ENCODE data around the gene MYO5A. TPM values are rescaled to one million over a fixed set of nuclear protein-coding genes. Genes with fewer than 3 reads are reported as not detected.
A peak's percentile ranks its signal among the peaks of the same experiment; 100 is the strongest.

MYO5A gene
- total RNA-seq, 1 experiment from 2014 or later: 21.8 TPM

DNA sequence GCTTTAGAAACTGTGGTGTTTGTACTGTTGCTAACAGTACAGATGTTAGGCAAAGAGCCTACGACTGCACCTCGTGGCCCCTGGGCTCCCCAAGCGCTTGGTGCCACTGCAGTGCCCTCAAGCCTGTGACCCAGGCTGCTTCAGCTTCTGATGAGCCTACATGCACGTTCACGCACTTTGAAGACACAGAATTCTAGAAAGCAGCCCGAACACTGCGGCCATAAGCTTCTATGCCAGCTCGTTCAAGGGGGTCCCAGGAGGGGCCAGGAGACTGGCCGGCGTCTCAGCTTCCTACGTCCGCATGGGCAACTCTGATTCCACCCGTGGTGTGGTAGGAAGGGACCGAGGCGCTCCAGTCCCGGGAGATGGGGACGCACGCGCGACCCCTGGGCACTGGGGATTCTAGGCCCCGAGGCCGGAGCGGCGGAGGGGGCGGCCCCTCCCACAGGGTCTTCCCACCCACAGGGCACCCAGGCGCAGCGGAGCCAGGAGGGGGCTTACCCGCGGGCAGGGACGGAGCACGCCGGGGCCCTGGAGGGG lies 233.7 kb downstream of the MYO5A start:
- Histone ChIP-seq H3K79me2 (ENCODE audit: insufficient read depth, low read length) (peaks cover 2% of the 10 kb centered on the region; the same call in 1 of the 2 replicates), H3K9me3 (ENCODE audit: control insufficient read depth, low read depth, low read length) (no peaks in the 10 kb centered on the region), H3K23me2 (ENCODE audit: insufficient read length, low read depth, low read length, poor library complexity, severe bottlenecking) (peaks cover 7% of the 10 kb centered on the region), H2BK15ac (ENCODE audit: low read depth, low read length) (no peak overlapping the region), H3K79me1 (ENCODE audit: insufficient read depth, low read depth, low read length, poor library complexity, severe bottlenecking) (no peaks in the 10 kb centered on the region), H3K27ac (ENCODE audit: insufficient read length, low read depth, low read length) (no peak overlapping the region), H2BK120ac (ENCODE audit: low read depth, low read length, poor library complexity, severe bottlenecking) (no peak overlapping the region), H3K56ac (ENCODE audit: insufficient read length, low read depth, low read length) (no peak overlapping the region), H4K5ac (ENCODE audit: insufficient read length, low read depth, low read length) (no peak overlapping the region), H4K8ac (replicated peaks; ENCODE audit: insufficient read length, low read depth, low read length) (no peak overlapping the region), H2BK20ac (ENCODE audit: low read depth, low read length, poor library complexity, severe bottlenecking) (no peak overlapping the region), H2AFZ (ENCODE audit: low read length) (no peak overlapping the region), H3K4me2 (ENCODE audit: insufficient read depth, insufficient read length, low read length) (peak overlapping the region; percentile 56), H2BK12ac (ENCODE audit: insufficient read length, low read depth, low read length) (no peak overlapping the region), H3K4me1 (ENCODE audit: insufficient read depth, low read length) (peaks cover under 1% of the 10 kb centered on the region; the same call in 1 of the 2 replicates), H3K27me3 (ENCODE audit: insufficient read depth, low read length) (no peaks in the 10 kb centered on the region), H2AK5ac (ENCODE audit: insufficient read length, low read length) (no peak overlapping the region), H3T11ph (ENCODE audit: low read length) (no peak overlapping the region), H3K4ac (ENCODE audit: low read depth, low read length) (no peak overlapping the region), H3K9ac (ENCODE audit: extremely low read depth, insufficient read length, low read length) (peak overlapping the region; percentile 20), H3K14ac (ENCODE audit: insufficient read depth, low read length) (peak overlapping the region; percentile 96), H2BK5ac (ENCODE audit: insufficient read length, low read length) (no peak overlapping the region), H4K91ac (ENCODE audit: insufficient read length, low read depth, low read length) (no peak overlapping the region), H4K20me1 (ENCODE audit: control insufficient read depth, insufficient read depth, insufficient read length) (no peaks in the 10 kb centered on the region), H3K23ac (ENCODE audit: insufficient read length, low read depth, low read length) (no peak overlapping the region), H3K18ac (ENCODE audit: insufficient read length, low read depth, low read length) (peak overlapping the region; percentile 61)
- no peak for DNase-seq
- no peak for TF ChIP-seq CTCF (conservative IDR thresholded peaks at IDR 0.05)
- no peak overlapping the region for H3K27ac Mint-ChIP-seq
- H3K27me3 Mint-ChIP-seq (ENCODE audit: low read depth): no peaks in the 10 kb centered on the region
- H3K9me3 Mint-ChIP-seq: no peaks in the 10 kb centered on the region; a peak in 1 of 5 replicates
- H3K4me3 Mint-ChIP-seq: peak overlapping the region; percentile 69 to 77
- H3K36me3 Mint-ChIP-seq (ENCODE audit: insufficient read depth in 1 of 3, low read depth in 3 of 3): peaks cover 8 to 18% (median 10%) of the 10 kb centered on the region in 3 experiments
- H3K4me1 Mint-ChIP-seq: peaks cover 18 to 21% of the 10 kb centered on the region in 2 experiments
- WGBS (ENCODE audit: extremely low coverage, insufficient read length, low lambda C conversion rate): no CpG with 5 or more reads among the region's 32 CpGs
